ENCODE data around the gene GRM5.

DNA sequence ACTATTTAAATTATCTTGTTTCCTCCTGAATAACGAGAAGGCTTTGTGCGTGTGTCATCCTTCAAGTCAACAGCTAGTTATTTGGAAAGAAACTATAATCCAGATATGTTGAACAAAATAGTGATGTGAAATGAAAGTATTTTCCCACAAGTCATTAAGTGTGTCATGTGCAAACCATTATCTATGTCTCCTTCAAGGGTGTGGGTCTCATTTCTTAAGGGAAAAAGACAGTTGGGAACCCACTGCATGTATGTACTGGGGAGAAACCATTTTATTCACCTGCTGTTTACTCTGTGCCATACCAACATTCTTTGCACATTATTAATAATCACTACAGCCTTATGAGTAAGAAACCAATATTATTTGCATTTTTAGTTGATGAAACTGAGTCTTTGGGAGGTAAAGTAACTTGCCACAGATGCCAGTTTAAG, 582.9 kb downstream of the GRM5 start:
- no peak for TF ChIP-seq POLR2A (IDR thresholded peaks at IDR 0.05)
- TF ChIP-seq CTCF (IDR thresholded peaks at IDR 0.05): no peak
- no peak for TF ChIP-seq POLR2AphosphoS5 (IDR thresholded peaks at IDR 0.05)

All from transverse colon (tissue), 4 donors.